Measurements from ENCODE around the gene SLC26A3. TPM values are rescaled to one million over a fixed set of nuclear protein-coding genes. Genes with fewer than 3 reads are reported as not detected.
"Not testable (repeated sequence)": the region's sequence is repeated elsewhere in the genome, so short reads cannot be mapped to it uniquely, and the experiment has no call there.

SLC26A3 gene
- total RNA-seq (under 1 TPM in 2 of 9 donors, not detected in 7; 0.38 to 0.50 TPM), polyA plus RNA-seq (under 1 TPM in 2 of 3 donors, not detected in 1; 0.03 to 0.48 TPM)
- long read RNA-seq, donor 1 = 0 reads
- long read RNA-seq, donor 2 = 0 reads
- long read RNA-seq, donor 3 = 0 reads
- long read RNA-seq, donor 4 = 0 reads
- long read RNA-seq, donor 5 = 0 reads
- long read RNA-seq, donor 6, partial matches to known transcripts = 0 of 1 reads
- long read RNA-seq, donor 6, other reads (novel, unspliced or antisense) = 1 of 1 reads
- long read RNA-seq, donor 7 = 0 reads
- long read RNA-seq, donor 8 = 0 reads
- long read RNA-seq, donor 9 = 0 reads
- long read RNA-seq, donor 10 = 0 reads

GRCh38 chr7:107803009-107803610 is at the start of gene SLC26A3:
Gene SLC26A3 (minus strand): TSS chr7:107803223. CDS start chr7:107794509, 8,714 bp downstream.
- 51 to 70% (median 56%) methylated on average over 2 of the region's 2 CpGs for WGBS, 4 donors
- Histone ChIP-seq H3K36me3 (replicated peaks in 1 of 2) (no peaks in the 10 kb centered on the region), H3K4me1 (replicated peaks in 1 of 2) (no peaks in the 10 kb centered on the region), H3K4me3 (no peak within 1 kb of the TSS), H3K27ac (no peak within 1 kb of the TSS), H3K27me3 (peaks cover 8% of the 10 kb centered on the region), H3K9me3 (replicated peaks in 1 of 3) (no peaks in the 10 kb centered on the region)
- TF ChIP-seq CTCF (IDR thresholded peaks at IDR 0.05) = no peak
- TF ChIP-seq POLR2A (IDR thresholded peaks at IDR 0.05) = no peak
- no peak for DNase-seq
- intact Hi-C loops (cut with DNase I) = no loop called here

- intact Hi-C loops (cut with DNase I) = no loop called here
- no peak for TF ChIP-seq CTCF (IDR thresholded peaks at IDR 0.05)
- no peak for TF ChIP-seq POLR2A (IDR thresholded peaks at IDR 0.05)
These were observed 47.6 kb upstream of the SLC26A3 start for GRCh38 chr7:107850643-107851042.

GRCh38 chr7:107850216-107850615 is 47.2 kb upstream of the SLC26A3 start:
- peaks cover 4% of the 10 kb centered on the region for H3K27me3 ChIP-seq
- no peak for TF ChIP-seq POLR2A (IDR thresholded peaks at IDR 0.05)
- no peak for TF ChIP-seq CTCF (IDR thresholded peaks at IDR 0.05)
- intact Hi-C loops (cut with DNase I) = no loop called here
- no peak for DNase-seq
- no peaks in the 10 kb centered on the region for H3K36me3 ChIP-seq (replicated peaks in 1 of 2)
- no peaks in the 10 kb centered on the region for H3K9me3 ChIP-seq (replicated peaks in 1 of 3)
- no peak overlapping the region for H3K4me3 ChIP-seq
- WGBS, 4 donors = 72 to 92% (median 85%) methylated on average over 3 to 4 of the region's 4 CpGs
- no peak overlapping the region for H3K27ac ChIP-seq
- H3K4me1 ChIP-seq (replicated peaks in 1 of 2) = no peaks in the 10 kb centered on the region

More at GRCh38 chr7:107850643-107851042, 47.6 kb upstream of the SLC26A3 start:
- Histone ChIP-seq H3K4me3 (no peak overlapping the region), H3K27me3 (peaks cover 4% of the 10 kb centered on the region), H3K36me3 (replicated peaks in 1 of 2) (no peaks in the 10 kb centered on the region), H3K27ac (no peak overlapping the region), H3K9me3 (replicated peaks in 1 of 3) (no peaks in the 10 kb centered on the region), H3K4me1 (replicated peaks in 1 of 2) (no peaks in the 10 kb centered on the region)
- DNase-seq = no peak
- 32 to 67% (median 50%) methylated on average over 1 of the region's 1 CpG for WGBS, 4 donors

- H3K4me1 ChIP-seq (replicated peaks in 1 of 2); H3K27me3 ChIP-seq; H3K9me3 ChIP-seq (replicated peaks in 1 of 3); intact Hi-C loops (cut with DNase I); H3K27ac ChIP-seq; H3K4me3 ChIP-seq; DNase-seq; H3K36me3 ChIP-seq (replicated peaks in 1 of 2): not testable (repeated sequence)
- 93 to 98% (median 96%) methylated on average over 11 to 27 of the region's 31 CpGs for WGBS, 4 donors
These were observed 45.2 kb upstream of the SLC26A3 start for GRCh38 chr7:107848211-107848610.

GRCh38 chr7:107847836-107848175 is 44.8 kb upstream of the SLC26A3 start:
- H3K4me3 ChIP-seq; H3K9me3 ChIP-seq (replicated peaks in 1 of 3); intact Hi-C loops (cut with DNase I); H3K36me3 ChIP-seq (replicated peaks in 1 of 2); H3K27me3 ChIP-seq; H3K4me1 ChIP-seq (replicated peaks in 1 of 2); DNase-seq; H3K27ac ChIP-seq: not testable (repeated sequence)
- WGBS, 4 donors = 92 to 95% methylated on average over 14 to 20 of the region's 20 CpGs; no CpG with 5 or more reads in 2 of the 4 donors

Data from adrenal gland (tissue), 19 donors.